ENCODE measurements around the gene KCTD1. TPM values are rescaled to one million over a fixed set of nuclear protein-coding genes. Genes with fewer than 3 reads are reported as not detected.
A peak's percentile ranks its signal among the peaks of the same experiment; 100 is the strongest.

The KCTD1 gene
- total RNA-seq, 1 donor = 18.6 TPM

DNA sequence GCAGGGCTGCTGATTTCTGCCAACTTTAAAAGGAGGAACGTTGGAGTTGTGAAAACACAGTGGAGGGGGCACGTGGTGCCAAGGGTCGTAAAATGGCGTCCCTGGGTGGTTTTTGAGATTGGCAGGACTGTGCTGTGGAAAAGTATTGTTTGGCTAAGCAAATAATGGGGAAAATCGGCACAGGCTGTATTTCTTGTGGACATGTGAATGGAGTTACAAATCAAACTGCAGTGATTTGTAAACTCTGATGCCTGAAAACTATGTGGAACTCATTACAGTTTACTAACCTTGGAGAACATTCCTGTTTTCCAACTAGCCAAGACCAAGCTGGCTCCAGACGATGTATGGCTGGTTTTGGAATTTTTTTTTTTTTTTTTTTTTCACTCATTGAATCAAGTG is 68.7 kb downstream of the KCTD1 start:
- TF ChIP-seq, protein P1, sequence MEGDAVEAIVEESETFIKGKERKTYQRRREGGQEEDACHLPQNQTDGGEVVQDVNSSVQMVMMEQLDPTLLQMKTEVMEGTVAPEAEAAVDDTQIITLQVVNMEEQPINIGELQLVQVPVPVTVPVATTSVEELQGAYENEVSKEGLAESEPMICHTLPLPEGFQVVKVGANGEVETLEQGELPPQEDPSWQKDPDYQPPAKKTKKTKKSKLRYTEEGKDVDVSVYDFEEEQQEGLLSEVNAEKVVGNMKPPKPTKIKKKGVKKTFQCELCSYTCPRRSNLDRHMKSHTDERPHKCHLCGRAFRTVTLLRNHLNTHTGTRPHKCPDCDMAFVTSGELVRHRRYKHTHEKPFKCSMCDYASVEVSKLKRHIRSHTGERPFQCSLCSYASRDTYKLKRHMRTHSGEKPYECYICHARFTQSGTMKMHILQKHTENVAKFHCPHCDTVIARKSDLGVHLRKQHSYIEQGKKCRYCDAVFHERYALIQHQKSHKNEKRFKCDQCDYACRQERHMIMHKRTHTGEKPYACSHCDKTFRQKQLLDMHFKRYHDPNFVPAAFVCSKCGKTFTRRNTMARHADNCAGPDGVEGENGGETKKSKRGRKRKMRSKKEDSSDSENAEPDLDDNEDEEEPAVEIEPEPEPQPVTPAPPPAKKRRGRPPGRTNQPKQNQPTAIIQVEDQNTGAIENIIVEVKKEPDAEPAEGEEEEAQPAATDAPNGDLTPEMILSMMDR (IDR thresholded peaks at IDR 0.05; ENCODE audit: insufficient read depth, low read depth, low read length) = no peak
- H3K4me3 ChIP-seq (ENCODE audit: low read depth, low read length) = no peak overlapping the region
- peak; percentile 17 for DNase-seq (ENCODE audit: low read depth)

DNA sequence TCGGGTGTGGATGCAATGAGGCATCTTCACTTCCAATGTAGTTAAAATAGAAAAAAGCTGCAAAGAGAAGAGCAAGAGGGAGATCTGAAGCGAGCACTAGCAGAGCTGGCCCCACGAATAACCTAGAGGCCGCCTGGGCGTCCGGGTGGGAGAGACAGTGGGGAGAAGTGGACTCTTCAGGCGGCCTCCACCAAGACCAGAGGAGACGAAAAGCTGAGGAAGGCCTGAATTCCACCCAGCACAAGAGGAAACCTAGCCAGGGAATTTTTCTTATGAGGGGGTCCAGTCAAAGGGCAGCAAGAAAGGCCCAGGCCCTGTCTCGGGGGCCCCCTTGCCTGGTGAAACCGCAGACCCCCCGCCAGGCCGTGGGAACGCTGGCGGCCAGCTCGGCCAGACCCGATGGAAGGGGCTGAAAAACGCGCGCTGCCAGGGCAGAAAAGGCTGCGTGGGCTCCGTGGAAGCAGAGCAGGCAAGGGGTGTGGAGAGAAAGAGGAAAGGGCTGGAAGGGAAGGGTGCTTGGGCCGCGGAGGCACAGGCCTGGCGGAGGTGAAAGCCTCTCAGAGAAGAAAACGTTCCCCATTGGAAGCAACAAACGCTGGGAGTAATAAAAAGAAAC is 69.2 kb downstream of the KCTD1 start:
- TF ChIP-seq, protein P1 (IDR thresholded peaks at IDR 0.05; ENCODE audit: insufficient read depth, low read depth, low read length) = no peak
- no peak overlapping the region for H3K4me3 ChIP-seq (ENCODE audit: low read depth, low read length)
- DNase-seq (ENCODE audit: low read depth) = no peak

DNA sequence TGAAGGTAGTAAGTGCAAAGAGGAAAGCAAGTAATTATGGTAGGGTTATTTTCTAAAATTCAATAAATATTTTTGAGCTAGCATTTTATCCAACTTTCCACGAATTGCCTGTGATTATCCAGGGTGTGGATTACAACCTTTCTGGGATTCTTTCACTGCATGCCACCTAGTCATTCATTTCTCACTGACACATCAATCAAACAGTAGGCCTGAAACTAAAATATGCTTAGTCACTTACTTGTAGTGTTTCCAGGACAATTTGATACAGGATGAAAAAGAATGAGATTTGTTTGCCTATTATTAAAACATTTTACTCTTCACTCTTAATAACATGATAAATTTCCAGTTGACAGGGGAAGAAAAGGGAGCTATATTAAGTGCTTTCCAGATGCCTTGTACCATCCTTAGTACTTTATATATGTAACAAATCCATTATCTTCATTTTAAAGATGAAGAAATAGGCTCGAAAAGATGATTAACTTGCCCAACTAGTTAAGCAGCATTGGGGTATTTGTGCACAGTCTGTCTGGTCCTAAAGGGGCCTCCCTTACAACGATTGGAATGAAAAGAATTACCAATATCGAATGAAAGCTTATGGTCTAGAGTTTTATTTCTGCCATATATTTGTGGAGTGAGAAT is 70.4 kb downstream of the KCTD1 start:
- no peak overlapping the region for H3K4me3 ChIP-seq (ENCODE audit: low read depth, low read length)
- DNase-seq (ENCODE audit: low read depth) = no peak
- TF ChIP-seq, protein P1 (IDR thresholded peaks at IDR 0.05; ENCODE audit: insufficient read depth, low read depth, low read length) = no peak

DNA sequence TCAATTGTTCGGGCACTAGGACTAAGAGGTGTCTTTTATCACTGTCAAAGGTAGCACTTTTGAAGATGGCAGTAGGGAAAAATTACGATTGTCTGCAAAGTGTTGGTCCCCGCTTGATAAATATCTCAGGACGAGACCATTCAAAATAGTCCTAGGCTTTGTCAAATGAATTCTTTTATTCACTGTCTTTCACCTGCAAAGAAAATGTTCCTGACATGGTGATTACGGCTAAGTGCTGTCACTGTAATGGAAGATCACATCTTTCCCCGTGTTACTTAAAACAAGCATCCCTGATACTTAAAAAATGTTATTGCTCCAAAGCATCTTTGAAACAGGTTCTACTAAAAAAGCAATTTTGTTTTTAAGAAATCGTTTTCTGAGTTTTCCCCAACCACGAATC is 71.7 kb downstream of the KCTD1 start:
- no peak for DNase-seq (ENCODE audit: low read depth)

DNA sequence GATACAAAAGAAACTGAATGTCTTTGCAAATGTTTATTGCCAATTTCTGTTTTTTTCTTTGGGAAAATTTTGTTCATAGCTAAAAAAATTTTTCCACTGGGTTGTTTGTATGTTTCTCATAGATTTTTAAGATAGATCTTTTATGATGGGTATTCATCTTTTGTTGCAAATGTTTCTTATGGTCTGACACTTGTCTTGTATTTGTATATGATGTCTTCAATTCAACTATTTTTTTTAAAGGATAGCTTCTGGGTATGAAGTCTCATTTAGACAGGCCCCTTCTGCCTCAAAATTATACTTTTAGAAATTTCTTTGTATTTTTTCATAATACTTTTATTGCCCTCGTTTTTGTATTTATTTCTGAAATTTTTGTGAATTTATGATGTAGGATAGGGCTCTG is 73.8 kb downstream of the KCTD1 start:
- no peak for DNase-seq (ENCODE audit: low read depth)
- TF ChIP-seq, protein P1 (IDR thresholded peaks at IDR 0.05; ENCODE audit: insufficient read depth, low read depth, low read length) = no peak
- no peak overlapping the region for H3K4me3 ChIP-seq (ENCODE audit: low read depth, low read length)

More for the DNA sequence above, 71.7 kb downstream of the KCTD1 start:
- H3K4me3 ChIP-seq (ENCODE audit: low read depth, low read length) = no peak overlapping the region
- TF ChIP-seq, protein P1 (IDR thresholded peaks at IDR 0.05; ENCODE audit: insufficient read depth, low read depth, low read length) = no peak

DNA sequence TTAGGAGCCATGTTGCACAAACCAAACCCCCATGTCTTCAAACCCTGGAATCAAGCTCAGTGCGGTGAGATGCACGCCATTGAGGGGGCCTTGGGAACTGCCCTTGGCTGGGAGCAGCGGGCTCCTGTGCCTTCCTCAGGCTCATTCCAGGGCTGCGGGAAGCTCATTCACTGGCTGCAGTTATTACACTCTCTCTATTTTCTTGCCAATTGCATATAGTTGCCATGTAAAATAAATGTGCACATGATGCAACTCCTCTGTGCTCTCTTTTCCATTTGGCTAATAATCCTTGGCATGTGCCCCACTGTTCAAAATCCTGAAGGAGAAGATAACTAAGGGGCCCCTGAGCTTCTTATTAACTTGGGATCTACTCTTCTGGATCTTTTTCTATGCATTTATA is 74.7 kb downstream of the KCTD1 start:
- TF ChIP-seq, protein P1 (IDR thresholded peaks at IDR 0.05; ENCODE audit: insufficient read depth, low read depth, low read length) = no peak
- no peak overlapping the region for H3K4me3 ChIP-seq (ENCODE audit: low read depth, low read length)
- DNase-seq (ENCODE audit: low read depth) = no peak

Measured in fibroblast of villous mesenchyme (primary cell).